ENCODE results near the gene TARBP1.

TARBP1 gene

GRCh38 chr1:234356615-234357269, 122.2 kb downstream of the TARBP1 start:
- FAIRE-seq: peak; percentile 53
- DNase-seq (ENCODE audit: low spot score): peak; percentile 62

- FAIRE-seq: no peak
- no peak for DNase-seq (ENCODE audit: low spot score)
Measured at GRCh38 chr1:234355782-234356510, 123.0 kb downstream of the TARBP1 start.

GRCh38 chr1:234348964-234349363, 130.0 kb downstream of the TARBP1 start:
- no peak for FAIRE-seq
- no peak for DNase-seq (ENCODE audit: low spot score)

- no peak for FAIRE-seq
- no peak for DNase-seq (ENCODE audit: low spot score)
Measured at GRCh38 chr1:234345237-234345636, 133.7 kb downstream of the TARBP1 start.

- no peak for FAIRE-seq
- DNase-seq (ENCODE audit: low spot score): no peak
Measured at GRCh38 chr1:234342774-234343173, 136.2 kb downstream of the TARBP1 start.
